Ascending aorta (tissue), 2 donors: Measurements from ENCODE around the gene PRLHR. TPM values are rescaled to one million over a fixed set of nuclear protein-coding genes. Genes with fewer than 3 reads are reported as not detected.
"Not testable (repeated sequence)": the region's sequence is repeated elsewhere in the genome, so short reads cannot be mapped to it uniquely, and the experiment has no call there.

ENCODE experiments used
- DNase-seq, 2 donors: peaks; one replicate each; pipeline ENCODE4 v3.0.0-alpha.2; 2019; ENCODE audit warnings: low spot score in 2 of 2
- H3K27ac ChIP-seq, 2 donors: fragments of 200-600 bp; sonication (generic); one replicate each; pipeline ENCODE4 v1.5.1; 2016 to 2017; ENCODE audit warnings: mild to moderate bottlenecking in 1 of 2
- H3K27me3 ChIP-seq: fragments of 200-600 bp; sonication (generic); one replicate; pipeline ENCODE4 v1.5.1; 2017
- H3K36me3 ChIP-seq, 2 donors: fragments of 200-600 bp; sonication (generic); one replicate each; pipeline ENCODE4 v1.5.1; 2016
- H3K4me1 ChIP-seq, 2 donors: fragments of 200-600 bp; sonication (generic); one replicate each; pipeline ENCODE4 v1.5.1; 2016 to 2017; ENCODE audit warnings: mild to moderate bottlenecking in 1 of 2
- H3K4me3 ChIP-seq, 2 donors: fragments of 200-600 bp; sonication (generic); one replicate each; pipeline ENCODE4 v1.5.1; 2016 to 2017; ENCODE audit warnings: mild to moderate bottlenecking in 1 of 2
- H3K9me3 ChIP-seq, 2 donors: fragments of 200-600 bp; sonication (generic); one replicate each; pipeline ENCODE4 v1.5.1; 2016
- CTCF ChIP-seq, 3 experiments: fragments of 200-600 bp in 2 of 3; fragments of 450-650 bp in 1 of 3; sonication (generic) in 2 of 3; IDR thresholded peaks; one replicate each; pipeline ENCODE4 v1.5.1; 2016 to 2019; ENCODE audit warnings: antibody characterized with exemption in 3 of 3, mild to moderate bottlenecking in 1 of 3, moderate library complexity in 1 of 3
- intact Hi-C: fragments of 100-400 bp; cut with DNase I; formaldehyde crosslinking; loops from one replicate; pipeline ENCODE4 v1.15.1; 2023
- total RNA-seq: library from RNA; depleted of rRNA; stranded (reverse); fragments of >200 nt; gene quantifications from one replicate; pipeline ENCODE4 v1.1.0, GENCODE V29; 2016

Gene PRLHR
- total RNA-seq, 1 donor from 2014 or later = not detected

DNA sequence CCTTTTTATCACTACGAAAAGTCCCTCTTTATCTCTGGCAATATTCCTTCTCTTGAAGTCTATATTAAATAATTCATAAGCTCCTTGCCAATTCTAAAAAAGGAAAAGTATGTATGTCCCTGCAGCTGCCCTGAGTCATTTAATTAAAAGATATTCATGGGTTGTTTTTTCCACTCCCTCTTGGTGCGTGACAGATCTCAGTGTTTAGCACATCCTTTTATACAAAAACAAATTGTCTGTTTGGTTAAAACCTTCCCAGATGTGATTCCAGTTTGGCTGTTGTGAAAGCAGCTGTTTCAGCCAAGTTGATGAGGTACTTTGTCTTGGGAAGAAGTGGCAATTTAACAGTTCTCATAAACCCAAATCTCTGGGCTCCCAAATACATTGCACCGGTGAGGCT lies 33.8 kb upstream of the PRLHR start:
- intact Hi-C loops = no loop called here
- no peak overlapping the region for H3K4me3 ChIP-seq
- H3K27ac ChIP-seq = no peak overlapping the region

GRCh38 chr10:118628397-118628796 lies 32.9 kb upstream of the PRLHR start:
- no peaks in the 10 kb centered on the region for H3K4me1 ChIP-seq
- H3K27ac ChIP-seq = no peak overlapping the region
- no peaks in the 10 kb centered on the region for H3K36me3 ChIP-seq
- intact Hi-C loops = no loop called here
- TF ChIP-seq CTCF (IDR thresholded peaks at IDR 0.05) = no peak
- H3K27me3 ChIP-seq = no peaks in the 10 kb centered on the region
- H3K9me3 ChIP-seq = no peaks in the 10 kb centered on the region
- no peak overlapping the region for H3K4me3 ChIP-seq
- no peak for DNase-seq

More for the DNA sequence above, 33.8 kb upstream of the PRLHR start:
- no peak for TF ChIP-seq CTCF (IDR thresholded peaks at IDR 0.05)
- Histone ChIP-seq H3K27me3 (no peaks in the 10 kb centered on the region), H3K36me3 (no peaks in the 10 kb centered on the region), H3K9me3 (no peaks in the 10 kb centered on the region), H3K4me1 (no peaks in the 10 kb centered on the region)
- no peak for DNase-seq

- no peaks in the 10 kb centered on the region for H3K9me3 ChIP-seq
- no peak overlapping the region for H3K4me3 ChIP-seq
- no peaks in the 10 kb centered on the region for H3K36me3 ChIP-seq
- intact Hi-C loops = no loop called here
- no peaks in the 10 kb centered on the region for H3K4me1 ChIP-seq
- H3K27me3 ChIP-seq = no peaks in the 10 kb centered on the region
- TF ChIP-seq CTCF (IDR thresholded peaks at IDR 0.05) = no peak
- no peak overlapping the region for H3K27ac ChIP-seq
- no peak for DNase-seq
Measured at GRCh38 chr10:118626953-118627352, 31.5 kb upstream of the PRLHR start.

DNA sequence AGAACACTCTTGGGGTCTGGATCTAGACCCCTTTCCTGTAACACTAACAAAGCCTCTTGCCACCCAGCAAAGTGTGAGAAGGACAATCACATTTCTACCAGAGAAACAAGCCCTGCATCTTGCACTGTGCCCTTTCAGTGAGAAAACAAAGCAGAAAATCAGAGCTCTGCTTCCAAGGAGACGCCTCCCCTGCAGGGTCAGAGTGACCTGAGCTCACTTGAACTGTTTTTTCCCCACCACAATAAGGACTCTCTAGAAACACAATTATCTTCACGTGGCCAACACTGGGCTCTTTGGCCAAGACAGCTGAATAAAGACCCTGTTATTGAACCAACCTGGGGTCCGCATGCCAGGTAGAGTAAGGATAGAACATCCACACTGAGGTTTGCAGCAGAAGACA lies 30.1 kb upstream of the PRLHR start:
- Histone ChIP-seq H3K36me3 (no peaks in the 10 kb centered on the region), H3K9me3 (no peaks in the 10 kb centered on the region), H3K4me3 (no peak overlapping the region), H3K27me3 (no peaks in the 10 kb centered on the region), H3K4me1 (no peaks in the 10 kb centered on the region), H3K27ac (no peak overlapping the region)
- TF ChIP-seq CTCF (IDR thresholded peaks at IDR 0.05) = no peak
- no peak for DNase-seq
- intact Hi-C loops = no loop called here

GRCh38 chr10:118624747-118625146 lies 29.3 kb upstream of the PRLHR start:
- Histone ChIP-seq H3K4me3 (no peak overlapping the region), H3K27me3 (no peaks in the 10 kb centered on the region), H3K27ac (no peak overlapping the region), H3K4me1 (no peaks in the 10 kb centered on the region), H3K9me3 (no peaks in the 10 kb centered on the region), H3K36me3 (no peaks in the 10 kb centered on the region)
- no peak for TF ChIP-seq CTCF (IDR thresholded peaks at IDR 0.05)
- no peak for DNase-seq
- intact Hi-C loops = no loop called here

- no peak overlapping the region for H3K27ac ChIP-seq
- no peak for TF ChIP-seq CTCF (IDR thresholded peaks at IDR 0.05)
- no peaks in the 10 kb centered on the region for H3K36me3 ChIP-seq
- DNase-seq = no peak
- no peaks in the 10 kb centered on the region for H3K4me1 ChIP-seq
- H3K9me3 ChIP-seq = no peaks in the 10 kb centered on the region
- intact Hi-C loops = no loop called here
- no peak overlapping the region for H3K4me3 ChIP-seq
- H3K27me3 ChIP-seq = no peaks in the 10 kb centered on the region
Measured at GRCh38 chr10:118621304-118621942, 26.0 kb upstream of the PRLHR start.

GRCh38 chr10:118613863-118614262 lies 18.4 kb upstream of the PRLHR start:
- intact Hi-C loops, H3K4me1 ChIP-seq, H3K4me3 ChIP-seq, H3K9me3 ChIP-seq, H3K27me3 ChIP-seq, H3K27ac ChIP-seq, DNase-seq, H3K36me3 ChIP-seq: not testable (repeated sequence)
